Erythroblast (primary cell): ENCODE results near the gene CKAP2.
"Not testable (repeated sequence)": the region's sequence is repeated elsewhere in the genome, so short reads cannot be mapped to it uniquely, and the experiment has no call there.

Experiments
- DNase-seq, 2 experiments: peaks; one replicate each; lab custom pipeline; 2025; lab: John Stamatoyannopoulos, UW
- GATA1 ChIP-seq: IDR thresholded peaks from 2 replicates; pipeline ENCODE4 v1.6.1; 2011; ENCODE audit warnings: low read depth, mild to moderate bottlenecking, control low read depth, low read length, moderate library complexity
- POLR2A ChIP-seq: IDR thresholded peaks from 2 replicates; pipeline ENCODE4 v1.6.1; 2011; ENCODE audit warnings: mild to moderate bottlenecking, low read length

The CKAP2 gene

GRCh38 chr13:52447815-52448552 lies 7.3 kb upstream of the CKAP2 start:
- DNase-seq: no peak
- TF ChIP-seq POLR2A (no peak), GATA1 (no peak)

GRCh38 chr13:52449331-52450011 lies 5.8 kb upstream of the CKAP2 start:
- TF ChIP-seq POLR2A (no peak), GATA1 (no peak)
- peak in 1 of 2 experiments; percentile 52 for DNase-seq

GRCh38 chr13:52450012-52450792 lies 5.1 kb upstream of the CKAP2 start, which contains the start of gene VPS36:
Gene VPS36, minus strand, starts transcription at chr13:52450634. Its CDS starts 40 bp downstream, at chr13:52450594.
- peak; percentile 96 to 99 for DNase-seq
- TF ChIP-seq POLR2A (peak; percentile 92), GATA1 (no peak)

- DNase-seq: no peak
- TF ChIP-seq POLR2A: no peak
- no peak for TF ChIP-seq GATA1
These were observed 4.5 kb upstream of the CKAP2 start for GRCh38 chr13:52450793-52451116.

- no peak for DNase-seq
- TF ChIP-seq GATA1: no peak
- no peak for TF ChIP-seq POLR2A
These were observed 4.0 kb upstream of the CKAP2 start for GRCh38 chr13:52451135-52451804.

GRCh38 chr13:52452470-52452869 lies 2.8 kb upstream of the CKAP2 start:
- no peak for DNase-seq
- TF ChIP-seq GATA1 (no peak), POLR2A (no peak)

- peak; percentile 64 to 80 for DNase-seq
- TF ChIP-seq POLR2A (no peak), GATA1 (no peak)
These were observed 839 bp upstream of the CKAP2 start for GRCh38 chr13:52454459-52454819.

- peak; percentile 82 to 90 for DNase-seq
- no peak for TF ChIP-seq GATA1
- TF ChIP-seq POLR2A: no peak
These were observed 381 bp downstream of the CKAP2 start for GRCh38 chr13:52455677-52456041.

- no peak for TF ChIP-seq GATA1
- no peak for TF ChIP-seq POLR2A
- peak; percentile 23 to 71 for DNase-seq
These were observed 4.4 kb downstream of the CKAP2 start for GRCh38 chr13:52459668-52460067.

GRCh38 chr13:52461265-52461664 lies 6.0 kb downstream of the CKAP2 start:
- no peak for DNase-seq
- TF ChIP-seq POLR2A (no peak), GATA1 (no peak)

- TF ChIP-seq GATA1 (no peak), POLR2A (no peak)
These were observed 8.2 kb downstream of the CKAP2 start for GRCh38 chr13:52463526-52463925.

GRCh38 chr13:52468487-52468886 lies 13.2 kb downstream of the CKAP2 start:
- not testable (repeated sequence) for DNase-seq

More at GRCh38 chr13:52463526-52463925, 8.2 kb downstream of the CKAP2 start:
- no peak for DNase-seq

- not testable (repeated sequence) for DNase-seq
These were observed 25.6 kb downstream of the CKAP2 start for GRCh38 chr13:52480677-52481428.

- DNase-seq: not testable (repeated sequence)
These were observed 31.8 kb downstream of the CKAP2 start for GRCh38 chr13:52487078-52487477.

GRCh38 chr13:52488763-52489162 lies 33.5 kb downstream of the CKAP2 start:
- DNase-seq: not testable (repeated sequence)

- DNase-seq: not testable (repeated sequence)
These were observed 35.7 kb downstream of the CKAP2 start for GRCh38 chr13:52491015-52491414.

- DNase-seq: not testable (repeated sequence)
These were observed 39.0 kb downstream of the CKAP2 start for GRCh38 chr13:52494241-52494640.

- DNase-seq: not testable (repeated sequence)
These were observed 42.7 kb downstream of the CKAP2 start for GRCh38 chr13:52497979-52498378.

- DNase-seq: not testable (repeated sequence)
These were observed 47.0 kb downstream of the CKAP2 start for GRCh38 chr13:52502277-52502676.
